Measurements from ENCODE around the gene MAPK9. TPM values are rescaled to one million over a fixed set of nuclear protein-coding genes. Genes with fewer than 3 reads are reported as not detected.

The MAPK9 gene
- total RNA-seq, 1 donor from 2014 or later = 12.9 TPM

DNA sequence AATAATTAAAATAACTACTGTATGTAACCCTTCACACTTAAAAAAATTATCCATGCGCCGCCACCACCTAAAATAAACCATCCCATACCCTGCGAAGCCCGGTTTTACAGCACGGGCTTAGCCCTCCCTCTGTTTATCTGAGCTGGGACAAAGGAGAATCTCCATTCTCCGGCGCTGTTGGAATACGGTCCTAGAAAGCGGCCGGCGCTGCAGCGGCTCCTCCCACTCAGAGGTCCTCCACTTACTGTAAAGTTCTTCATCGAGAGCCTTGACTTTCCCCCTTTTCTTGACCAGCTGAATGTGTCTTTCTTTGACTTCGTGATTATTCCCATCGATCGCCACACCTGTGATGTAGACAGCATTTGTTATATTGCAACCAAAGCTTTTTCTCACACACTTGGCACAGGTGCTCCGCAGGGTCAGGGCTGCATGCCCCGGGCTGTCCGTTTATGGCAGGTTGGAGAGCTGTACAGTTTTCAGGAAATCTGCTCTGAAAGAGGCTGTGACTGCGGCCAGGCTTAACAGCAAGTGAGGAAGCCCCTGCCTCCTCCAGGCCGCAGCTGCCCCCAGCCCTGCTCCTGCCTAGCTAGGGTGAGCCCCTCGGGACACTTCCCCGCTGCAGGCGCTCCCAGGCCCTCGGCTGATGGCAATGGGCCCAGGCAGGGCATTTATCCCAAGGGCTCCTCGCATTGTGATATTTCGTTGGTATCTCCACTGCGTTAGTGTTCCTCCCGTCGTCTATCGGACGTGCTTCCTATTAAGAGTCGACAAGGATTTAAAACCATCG is 44.5 kb upstream of the MAPK9 start:
- peaks cover 0 to 2% of the 10 kb centered on the region in 2 donors for H3K4me1 ChIP-seq
- TF ChIP-seq CTCF (IDR thresholded peaks at IDR 0.05) = no peak
- no peaks in the 10 kb centered on the region for H3K27me3 ChIP-seq
- peaks cover 7 to 20% of the 10 kb centered on the region in 2 donors for H3K36me3 ChIP-seq
- intact Hi-C loops (cut with DNase I) = no loop called here
- no peaks in the 10 kb centered on the region for H3K9me3 ChIP-seq
- no peak overlapping the region for H3K4me3 ChIP-seq
- no peak overlapping the region for H3K27ac ChIP-seq
- no peak for DNase-seq (ENCODE audit: low spot score in 2 of 2)

DNA sequence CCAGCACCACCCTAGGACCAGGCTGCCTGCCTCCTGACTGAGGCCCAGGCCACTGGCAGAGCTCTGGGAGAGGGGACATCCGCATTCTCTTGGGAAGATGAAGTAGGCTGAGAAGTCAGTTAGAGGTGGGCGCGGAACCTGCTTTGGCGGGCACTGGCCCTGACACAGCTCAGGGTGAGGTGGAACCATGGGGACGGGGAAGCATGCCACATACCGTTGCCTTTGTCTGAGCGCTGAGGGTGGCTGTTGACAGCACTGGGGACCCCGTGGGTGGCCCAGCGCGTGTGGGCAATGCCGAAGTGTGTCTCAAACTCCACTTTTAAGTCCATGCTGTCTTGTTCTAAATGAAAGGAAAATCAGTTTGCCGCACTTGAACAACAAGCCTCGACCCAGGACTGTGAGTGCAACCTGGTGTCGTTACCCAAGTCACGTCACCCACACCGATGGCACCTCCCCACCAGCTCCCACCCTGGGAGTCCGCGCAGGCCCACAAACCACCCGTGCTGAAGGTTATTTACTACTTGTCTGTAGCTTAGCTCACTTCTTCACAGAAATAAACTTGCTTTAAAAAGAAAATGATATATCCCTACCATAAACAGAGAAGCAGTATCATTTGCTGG is 43.8 kb upstream of the MAPK9 start:
- no peak overlapping the region for H3K27ac ChIP-seq
- no peaks in the 10 kb centered on the region for H3K27me3 ChIP-seq
- H3K9me3 ChIP-seq = no peaks in the 10 kb centered on the region
- intact Hi-C loops (cut with DNase I) = no loop called here
- DNase-seq (ENCODE audit: low spot score in 2 of 2) = no peak
- peaks cover 0 to 5% of the 10 kb centered on the region in 2 donors for H3K4me1 ChIP-seq
- TF ChIP-seq CTCF (IDR thresholded peaks at IDR 0.05) = no peak
- peaks cover 7 to 20% of the 10 kb centered on the region in 2 donors for H3K36me3 ChIP-seq
- no peak overlapping the region for H3K4me3 ChIP-seq

DNA sequence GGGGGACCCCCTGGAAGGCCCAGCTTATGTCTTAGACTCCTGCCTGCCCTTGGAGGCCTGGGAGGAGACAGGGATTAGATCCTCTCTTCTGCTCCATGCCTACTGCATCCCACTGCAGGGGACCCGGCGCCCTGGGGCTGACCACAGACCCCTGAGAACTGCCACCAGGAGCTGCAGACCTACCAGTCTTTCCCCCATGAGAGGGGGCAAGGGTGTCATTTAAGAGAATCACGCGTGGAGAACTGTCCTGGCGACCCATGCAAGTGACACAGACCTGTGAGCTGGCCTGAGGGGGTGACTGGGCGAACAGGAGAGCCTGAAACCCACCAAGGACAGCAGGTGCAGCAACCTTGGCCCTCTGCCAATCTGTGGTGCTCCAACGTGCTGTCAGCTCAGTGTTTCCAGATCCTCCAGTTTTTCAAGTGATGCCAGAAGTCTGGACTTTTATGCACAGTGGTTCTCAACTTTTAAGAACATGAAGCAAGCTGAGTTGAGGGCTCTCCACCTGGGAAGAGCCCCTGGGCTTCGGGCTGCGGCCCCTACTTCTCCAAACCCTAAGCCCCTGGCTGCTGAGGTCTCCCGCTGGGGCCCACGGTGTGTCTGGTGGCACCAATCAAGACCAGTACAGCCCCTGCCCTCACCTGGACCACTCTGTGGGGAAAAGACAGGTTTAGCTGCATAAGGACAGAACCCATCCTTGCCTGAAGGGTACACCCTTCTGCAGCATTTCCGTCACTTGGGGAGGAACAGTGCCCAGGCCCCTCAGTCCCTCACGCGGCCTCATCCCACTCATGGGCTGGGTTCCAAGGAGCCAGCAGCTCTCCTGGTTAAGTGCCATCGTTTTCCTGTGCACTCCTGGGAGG is 43.1 kb upstream of the MAPK9 start:
- intact Hi-C loops (cut with DNase I) = no loop called here
- no peak for DNase-seq (ENCODE audit: low spot score in 2 of 2)

DNA sequence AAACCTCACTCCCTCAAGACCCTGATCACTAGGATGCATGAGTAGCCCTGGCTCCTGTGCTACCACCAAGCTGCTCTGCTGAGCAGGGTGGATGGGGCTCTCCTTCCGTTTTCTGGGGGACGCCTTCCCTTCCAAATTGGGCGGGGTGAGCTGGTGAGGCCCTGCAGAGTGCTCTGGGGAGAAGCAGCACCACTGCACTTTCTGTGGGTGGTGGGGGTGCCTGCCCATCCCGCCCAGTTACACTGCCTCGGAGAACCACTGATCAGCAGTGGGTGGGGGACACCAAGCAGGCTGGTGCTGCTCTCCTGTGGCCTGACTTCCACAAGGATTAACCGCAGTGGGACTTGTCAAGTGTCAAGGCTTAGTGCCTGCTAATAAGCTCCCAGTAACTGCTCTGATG is 42.3 kb upstream of the MAPK9 start:
- Histone ChIP-seq H3K36me3 (peaks cover 7 to 20% of the 10 kb centered on the region in 2 donors), H3K4me3 (no peak overlapping the region), H3K27me3 (no peaks in the 10 kb centered on the region), H3K27ac (no peak overlapping the region), H3K4me1 (peaks cover 0 to 5% of the 10 kb centered on the region in 2 donors), H3K9me3 (no peaks in the 10 kb centered on the region)
- intact Hi-C loops (cut with DNase I) = no loop called here
- no peak for DNase-seq (ENCODE audit: low spot score in 2 of 2)
- no peak for TF ChIP-seq CTCF (IDR thresholded peaks at IDR 0.05)

More for the DNA sequence above, 43.1 kb upstream of the MAPK9 start:
- H3K4me3 ChIP-seq = no peak overlapping the region
- H3K36me3 ChIP-seq = peaks cover 7 to 20% of the 10 kb centered on the region in 2 donors
- H3K9me3 ChIP-seq = no peaks in the 10 kb centered on the region
- TF ChIP-seq CTCF (IDR thresholded peaks at IDR 0.05) = no peak
- no peaks in the 10 kb centered on the region for H3K27me3 ChIP-seq
- peaks cover 0 to 5% of the 10 kb centered on the region in 2 donors for H3K4me1 ChIP-seq
- H3K27ac ChIP-seq = no peak overlapping the region

- intact Hi-C loops (cut with DNase I) = no loop called here
- no peak for DNase-seq (ENCODE audit: low spot score in 2 of 2)
- no peak overlapping the region for H3K27ac ChIP-seq
- TF ChIP-seq CTCF (IDR thresholded peaks at IDR 0.05) = no peak
- H3K27me3 ChIP-seq = no peaks in the 10 kb centered on the region
- H3K4me1 ChIP-seq = peaks cover 0 to 5% of the 10 kb centered on the region in 2 donors
- H3K4me3 ChIP-seq = no peak overlapping the region
- no peaks in the 10 kb centered on the region for H3K9me3 ChIP-seq
- peaks cover 7 to 20% of the 10 kb centered on the region in 2 donors for H3K36me3 ChIP-seq
These were observed 41.8 kb upstream of the MAPK9 start for GRCh38 chr5:180333661-180334060.
